Esophagus squamous epithelium (tissue), 4 donors: ENCODE results near the gene ZNF496.

Experiments used
- POLR2A ChIP-seq, 4 donors: fragments of 450-650 bp; IDR thresholded peaks; one replicate each; pipeline ENCODE4 v1.6.1; 2017; ENCODE audit warnings: antibody characterized with exemption in 4 of 4, mild to moderate bottlenecking in 4 of 4, moderate library complexity in 3 of 4
- TF ChIP-seq, protein P1 (sequence below), 6 experiments: fragments of 450-650 bp in 4 of 6; fragments of 200-600 bp in 2 of 6; sonication (generic) in 2 of 6; IDR thresholded peaks; one replicate each; pipeline ENCODE4 v1.5.1; 2016 to 2019; ENCODE audit warnings: antibody characterized with exemption in 6 of 6, mild to moderate bottlenecking in 4 of 6, moderate library complexity in 4 of 6

DNA sequence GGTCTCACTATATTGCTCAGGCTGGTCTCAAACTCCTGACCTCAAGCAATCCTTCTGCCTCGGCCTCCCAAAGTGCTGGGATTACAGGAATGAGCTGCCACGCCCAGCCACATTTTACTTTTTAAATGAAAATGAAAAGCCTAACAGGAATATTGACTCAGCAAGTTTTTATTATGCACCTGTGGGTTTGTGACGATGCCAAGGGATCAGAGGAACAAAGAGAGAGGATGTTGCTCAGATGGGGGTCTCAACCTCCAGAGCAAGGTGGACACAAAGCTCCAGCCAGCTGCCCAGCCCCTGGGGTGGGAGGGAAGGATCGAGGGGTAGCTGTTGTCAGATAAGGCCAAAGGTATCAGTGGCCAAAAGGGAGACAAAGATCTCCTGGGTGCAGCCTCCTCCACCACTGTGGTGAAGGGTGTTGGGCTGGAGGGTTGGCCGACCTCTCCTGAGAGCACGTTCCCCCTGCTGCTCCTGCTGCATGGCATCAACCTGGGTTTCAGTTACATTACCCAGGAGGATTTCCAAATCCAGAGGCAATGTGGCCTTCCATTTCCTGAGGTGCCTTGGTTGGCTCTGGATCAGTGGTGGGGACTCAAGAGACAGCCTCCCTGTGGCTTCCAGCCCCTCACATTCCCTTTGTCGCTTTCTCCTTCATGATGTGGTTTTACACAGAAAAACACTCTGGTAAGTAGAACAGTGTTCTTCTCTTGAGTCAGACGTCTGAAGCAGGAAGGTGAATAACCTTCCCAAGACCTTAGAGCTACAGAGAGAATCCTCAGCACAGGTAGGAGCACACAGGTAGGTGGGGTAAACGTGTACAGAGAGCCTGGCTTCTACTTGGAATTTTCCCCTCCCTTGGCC, 34.2 kb downstream of the ZNF496 start:
- TF ChIP-seq, protein P1, sequence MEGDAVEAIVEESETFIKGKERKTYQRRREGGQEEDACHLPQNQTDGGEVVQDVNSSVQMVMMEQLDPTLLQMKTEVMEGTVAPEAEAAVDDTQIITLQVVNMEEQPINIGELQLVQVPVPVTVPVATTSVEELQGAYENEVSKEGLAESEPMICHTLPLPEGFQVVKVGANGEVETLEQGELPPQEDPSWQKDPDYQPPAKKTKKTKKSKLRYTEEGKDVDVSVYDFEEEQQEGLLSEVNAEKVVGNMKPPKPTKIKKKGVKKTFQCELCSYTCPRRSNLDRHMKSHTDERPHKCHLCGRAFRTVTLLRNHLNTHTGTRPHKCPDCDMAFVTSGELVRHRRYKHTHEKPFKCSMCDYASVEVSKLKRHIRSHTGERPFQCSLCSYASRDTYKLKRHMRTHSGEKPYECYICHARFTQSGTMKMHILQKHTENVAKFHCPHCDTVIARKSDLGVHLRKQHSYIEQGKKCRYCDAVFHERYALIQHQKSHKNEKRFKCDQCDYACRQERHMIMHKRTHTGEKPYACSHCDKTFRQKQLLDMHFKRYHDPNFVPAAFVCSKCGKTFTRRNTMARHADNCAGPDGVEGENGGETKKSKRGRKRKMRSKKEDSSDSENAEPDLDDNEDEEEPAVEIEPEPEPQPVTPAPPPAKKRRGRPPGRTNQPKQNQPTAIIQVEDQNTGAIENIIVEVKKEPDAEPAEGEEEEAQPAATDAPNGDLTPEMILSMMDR (IDR thresholded peaks at IDR 0.05) = no peak
- TF ChIP-seq POLR2A (IDR thresholded peaks at IDR 0.05) = no peak
